Upper lobe of left lung (tissue), 6 donors: Measurements from ENCODE around the gene NAT16. TPM values are rescaled to one million over a fixed set of nuclear protein-coding genes. Genes with fewer than 3 reads are reported as not detected.
A peak's percentile ranks its signal among the peaks of the same experiment; 100 is the strongest.
"Not testable (repeated sequence)": the region's sequence is repeated elsewhere in the genome, so short reads cannot be mapped to it uniquely, and the experiment has no call there.

ENCODE experiments used
- ATAC-seq, 2 donors: fragments of 200-7000 bp; cut with Tn5 transposase; one replicate each; pipeline ENCODE4 v1.9.1; 2022; ENCODE audit warnings: mild to moderate bottlenecking in 2 of 2, moderate library complexity in 2 of 2; ENCODE audit not compliant: low FRiP score in 2 of 2
- DNase-seq, 2 donors: peaks; one replicate each; pipeline ENCODE4 v3.0.0-alpha.2; 2019 to 2020
- H3K27ac ChIP-seq, 4 donors: fragments of 200-600 bp; sonication (generic); one replicate each; pipeline ENCODE4 v1.5.1; 2016 to 2019
- H3K27me3 ChIP-seq, 4 donors: fragments of 200-600 bp; sonication (generic); one replicate each; pipeline ENCODE4 v1.5.1; 2017 to 2019
- H3K36me3 ChIP-seq, 4 donors: fragments of 200-600 bp; sonication (generic); one replicate each; pipeline ENCODE4 v1.5.1; 2016 to 2019
- H3K4me1 ChIP-seq, 4 donors: fragments of 200-600 bp; sonication (generic); one replicate each; pipeline ENCODE4 v1.5.1; 2018 to 2019
- H3K4me3 ChIP-seq, 4 donors: fragments of 200-600 bp; sonication (generic); one replicate each; pipeline ENCODE4 v1.5.1; 2017 to 2019; ENCODE audit warnings: mild to moderate bottlenecking in 2 of 4, moderate library complexity in 1 of 4
- H3K9me3 ChIP-seq, 4 donors: fragments of 200-600 bp; sonication (generic); one replicate each; pipeline ENCODE4 v1.5.1; 2018 to 2019
- EP300 ChIP-seq, 4 donors: sonication (generic); formaldehyde crosslinking; IDR thresholded peaks; one replicate each; pipeline ENCODE4 v1.5.1; 2017; ENCODE audit warnings: antibody characterized with exemption in 4 of 4, control low read depth in 2 of 4
- POLR2A ChIP-seq, 4 donors: fragments of 450-650 bp; IDR thresholded peaks; one replicate each; pipeline ENCODE4 v1.5.1; 2016 to 2017; ENCODE audit warnings: antibody characterized with exemption in 4 of 4, mild to moderate bottlenecking in 2 of 4
- POLR2AphosphoS5 ChIP-seq, 2 donors: sonication (generic); formaldehyde crosslinking; IDR thresholded peaks; one replicate each; pipeline ENCODE4 v1.5.1; 2017; ENCODE audit warnings: antibody characterized with exemption in 2 of 2
- WGBS, 2 donors: methylation state at CpG; one replicate each; pipeline ENCODE4 v1.1.5; 2017 to 2018; 5-methylcytosine and 5-hydroxymethylcytosine counted together
- total RNA-seq, 6 donors: library from RNA; depleted of rRNA in 4 of 6; stranded (reverse); fragments of >200 nt in 4 of 6; gene quantifications; one replicate each; pipeline versions ENCODE4 v1.1.0 to v1.2.1, GENCODE V29; 2016 to 2021
- TF ChIP-seq, protein P1 (sequence below), 6 experiments: fragments of 450-650 bp in 4 of 6; fragments of 200-600 bp in 2 of 6; sonication (generic) in 2 of 6; IDR thresholded peaks; one replicate each; pipeline ENCODE4 v1.5.1; 2016 to 2019; ENCODE audit warnings: antibody characterized with exemption in 6 of 6
- donor health status: DM: no; HTN: no; CAD: no; lungs with moderate emphysema.
- donor health status: DM: no; HTN: yes; CAD: no; lungs with severe emphysema.

The NAT16 gene
- total RNA-seq, 6 donors from 2014 or later, result not detected

DNA sequence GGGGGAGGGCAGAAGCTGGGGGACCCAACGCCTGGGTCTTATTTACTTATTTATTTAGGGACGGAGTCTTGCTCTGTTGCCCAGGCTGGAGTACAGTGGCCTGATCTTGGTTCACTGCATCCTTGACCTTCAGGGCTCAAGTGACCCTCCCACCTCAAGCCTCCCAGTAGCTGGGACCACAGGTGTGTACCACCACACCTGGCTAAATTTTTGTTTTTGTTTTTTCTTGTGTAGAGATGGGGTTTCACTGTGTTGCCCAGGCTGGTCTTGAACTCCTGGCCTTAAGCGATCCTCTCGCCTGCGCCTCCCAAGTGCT is 22.5 kb upstream of the NAT16 start:
- ATAC-seq, result no peak
- no peaks in the 10 kb centered on the region for H3K9me3 ChIP-seq
- no peak overlapping the region for H3K27ac ChIP-seq
- peaks cover 0 to 26% (median 14%) of the 10 kb centered on the region in 4 donors for H3K27me3 ChIP-seq
- H3K36me3 ChIP-seq, result peaks cover 0 to 17% (median 9%) of the 10 kb centered on the region in 4 donors
- no peak for DNase-seq
- H3K4me1 ChIP-seq, result peaks cover 0 to 12% (median 9%) of the 10 kb centered on the region in 4 donors
- H3K4me3 ChIP-seq, result no peak overlapping the region
- TF ChIP-seq EP300 (IDR thresholded peaks at IDR 0.05), result no peak
- WGBS, 2 donors, result 84 to 86% methylated on average over 5 of the region's 5 CpGs

DNA sequence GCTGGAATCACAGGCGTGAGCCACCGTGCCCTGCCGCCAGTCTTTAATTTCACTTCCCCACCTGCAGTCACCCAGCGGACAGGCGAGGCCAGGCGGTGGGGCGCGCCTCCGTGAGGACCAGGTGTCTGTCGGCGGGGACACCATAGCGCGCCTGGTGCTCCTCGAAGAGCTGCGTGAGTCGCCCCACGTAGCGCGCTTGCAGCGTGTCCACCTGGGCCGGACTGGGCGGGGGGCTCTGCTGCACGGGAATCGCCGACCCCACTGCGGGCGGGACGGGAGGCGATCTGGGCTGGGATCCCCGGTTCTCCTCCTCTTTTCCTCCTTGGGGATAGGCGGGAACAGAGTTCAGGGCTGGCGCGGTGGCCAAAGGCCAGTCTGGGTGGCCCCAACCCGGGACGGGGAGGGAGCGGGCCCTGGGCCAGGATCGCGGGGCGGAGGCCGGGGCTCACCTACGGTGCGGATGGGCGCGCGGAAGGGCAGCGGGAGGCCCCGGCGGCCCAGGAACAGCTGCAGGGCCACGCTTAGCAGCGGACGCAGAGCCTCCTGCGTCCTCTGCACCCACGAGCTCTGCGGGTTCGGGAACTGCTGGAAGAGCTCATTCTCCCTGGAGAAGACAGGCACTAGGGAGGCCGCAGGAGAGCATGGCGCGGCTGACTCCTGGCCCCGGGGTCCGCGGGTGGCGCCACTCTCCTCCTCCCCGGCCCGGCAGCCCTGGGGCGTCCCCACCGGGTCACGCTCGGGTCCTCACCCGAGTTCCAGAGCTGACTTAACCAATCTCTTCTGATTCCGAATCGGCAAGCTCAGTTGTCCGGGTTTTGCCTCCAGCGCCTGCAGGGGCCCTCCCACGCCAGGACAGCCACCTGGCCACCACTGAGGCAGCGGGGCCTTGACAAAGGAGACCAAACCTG is 21.9 kb upstream of the NAT16 start:
- H3K27me3 ChIP-seq, result peaks cover 0 to 26% (median 14%) of the 10 kb centered on the region in 4 donors
- H3K36me3 ChIP-seq, result peaks cover 0 to 11% (median 6%) of the 10 kb centered on the region in 4 donors
- TF ChIP-seq, protein P1, sequence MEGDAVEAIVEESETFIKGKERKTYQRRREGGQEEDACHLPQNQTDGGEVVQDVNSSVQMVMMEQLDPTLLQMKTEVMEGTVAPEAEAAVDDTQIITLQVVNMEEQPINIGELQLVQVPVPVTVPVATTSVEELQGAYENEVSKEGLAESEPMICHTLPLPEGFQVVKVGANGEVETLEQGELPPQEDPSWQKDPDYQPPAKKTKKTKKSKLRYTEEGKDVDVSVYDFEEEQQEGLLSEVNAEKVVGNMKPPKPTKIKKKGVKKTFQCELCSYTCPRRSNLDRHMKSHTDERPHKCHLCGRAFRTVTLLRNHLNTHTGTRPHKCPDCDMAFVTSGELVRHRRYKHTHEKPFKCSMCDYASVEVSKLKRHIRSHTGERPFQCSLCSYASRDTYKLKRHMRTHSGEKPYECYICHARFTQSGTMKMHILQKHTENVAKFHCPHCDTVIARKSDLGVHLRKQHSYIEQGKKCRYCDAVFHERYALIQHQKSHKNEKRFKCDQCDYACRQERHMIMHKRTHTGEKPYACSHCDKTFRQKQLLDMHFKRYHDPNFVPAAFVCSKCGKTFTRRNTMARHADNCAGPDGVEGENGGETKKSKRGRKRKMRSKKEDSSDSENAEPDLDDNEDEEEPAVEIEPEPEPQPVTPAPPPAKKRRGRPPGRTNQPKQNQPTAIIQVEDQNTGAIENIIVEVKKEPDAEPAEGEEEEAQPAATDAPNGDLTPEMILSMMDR (IDR thresholded peaks at IDR 0.05), result no peak
- TF ChIP-seq POLR2A (IDR thresholded peaks at IDR 0.05) (no peak), POLR2AphosphoS5 (IDR thresholded peaks at IDR 0.05) (no peak), EP300 (IDR thresholded peaks at IDR 0.05) (no peak)
- WGBS, 2 donors, result 14 to 16% methylated on average over 21 to 53 of the region's 75 CpGs
- H3K4me3 ChIP-seq, result peak overlapping the region in 2 of 4 donors; percentile 17 to 20
- no peaks in the 10 kb centered on the region for H3K9me3 ChIP-seq
- no peak overlapping the region for H3K27ac ChIP-seq
- peaks cover 0 to 12% (median 9%) of the 10 kb centered on the region in 4 donors for H3K4me1 ChIP-seq
- ATAC-seq, result peak in 1 of 2 donors; percentile 18
- DNase-seq, result peak in 1 of 2 donors; percentile 85

DNA sequence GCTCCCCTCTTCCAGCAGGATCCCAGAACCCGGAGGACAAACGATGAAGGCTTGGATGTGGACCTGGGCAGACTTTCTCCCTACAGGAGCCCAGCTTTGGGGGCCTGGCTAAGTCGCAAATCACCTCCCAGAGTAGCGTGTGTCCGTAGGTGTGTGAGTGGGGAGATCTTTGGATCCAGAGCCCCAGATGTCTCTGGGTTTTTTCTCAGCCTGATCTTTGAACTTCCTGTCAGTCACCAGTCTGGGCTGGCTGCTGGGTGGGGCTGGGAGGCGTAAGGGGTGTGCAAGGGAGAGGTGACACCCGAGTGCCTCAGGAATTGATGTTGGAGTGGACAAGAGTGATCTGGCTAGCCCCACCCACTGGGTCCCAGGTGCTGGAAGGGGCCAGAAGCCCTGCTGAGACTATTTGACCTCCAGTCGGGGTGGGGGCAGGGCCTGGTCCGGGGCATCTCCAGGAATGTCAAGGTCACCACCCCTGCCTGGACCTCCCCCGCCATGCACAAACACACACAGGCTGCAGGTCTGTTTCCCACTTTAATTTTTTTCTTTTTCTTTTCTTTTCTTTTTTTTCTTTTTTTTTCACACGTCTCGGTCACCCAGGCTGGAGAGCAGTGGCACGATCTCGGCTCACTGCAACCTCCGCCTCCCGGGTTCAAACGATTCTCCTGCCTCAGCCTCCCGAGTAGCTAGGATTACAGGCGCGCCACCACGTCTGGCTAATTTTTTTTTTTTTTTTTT is 20.9 kb upstream of the NAT16 start, which contains the start of gene MOGAT3:
Gene MOGAT3, minus strand, starts transcription at position 175 of the 738 bp plus-strand sequence. CDS start 182 bp downstream, outside the sequence.
- Histone ChIP-seq H3K27me3 (peaks cover 0 to 26% (median 16%) of the 10 kb centered on the region in 4 donors), H3K4me3 (peak within 1 kb of the TSS in 2 of 4 donors; percentile 17 to 20)

DNA sequence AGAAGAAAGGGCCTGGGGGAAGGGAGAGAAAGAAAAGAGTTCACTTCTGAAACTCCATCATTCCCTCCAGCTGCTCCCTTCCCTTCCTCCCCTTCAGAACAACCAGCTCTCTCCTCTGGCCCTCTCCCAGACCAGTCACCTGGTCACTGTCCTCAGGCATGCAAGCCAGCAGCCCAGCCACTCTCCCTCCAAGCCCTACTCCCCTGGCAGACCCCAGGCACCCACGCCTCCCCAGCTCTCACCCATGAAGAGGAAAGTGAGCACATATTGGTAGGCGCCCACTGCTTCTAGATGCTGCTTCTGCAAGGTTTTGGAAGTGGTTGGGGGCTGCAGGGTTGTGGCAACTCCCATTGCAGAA is 20.4 kb upstream of the NAT16 start:
- DNase-seq, result no peak
- TF ChIP-seq POLR2A (IDR thresholded peaks at IDR 0.05), result no peak
- no peak for TF ChIP-seq EP300 (IDR thresholded peaks at IDR 0.05)
- TF ChIP-seq, protein P1 (IDR thresholded peaks at IDR 0.05), result no peak
- no peak for TF ChIP-seq POLR2AphosphoS5 (IDR thresholded peaks at IDR 0.05)
- H3K36me3 ChIP-seq, result no peaks in the 10 kb centered on the region
- H3K27ac ChIP-seq, result no peak overlapping the region
- peaks cover 0 to 12% (median 9%) of the 10 kb centered on the region in 4 donors for H3K4me1 ChIP-seq
- H3K9me3 ChIP-seq, result no peaks in the 10 kb centered on the region
- no peak overlapping the region for H3K4me3 ChIP-seq
- peaks cover 0 to 26% (median 16%) of the 10 kb centered on the region in 4 donors for H3K27me3 ChIP-seq
- no peak for ATAC-seq
- whole genome bisulfite sequencing, 2 donors, result 75 to 86% methylated on average over 2 of the region's 2 CpGs

More for the DNA sequence above, 20.9 kb upstream of the NAT16 start, which contains the start of gene MOGAT3:
- 30 to 34% methylated on average over 14 to 21 of the region's 21 CpGs for WGBS, 2 donors
- ATAC-seq, result no peak
- H3K27ac ChIP-seq, result no peak within 1 kb of the TSS
- no peak for DNase-seq
- H3K36me3 ChIP-seq, result peaks cover 0 to 4% (median 1%) of the 10 kb centered on the region in 4 donors
- TF ChIP-seq, protein P1 (IDR thresholded peaks at IDR 0.05), result no peak
- TF ChIP-seq POLR2AphosphoS5 (IDR thresholded peaks at IDR 0.05), result no peak
- no peak for TF ChIP-seq POLR2A (IDR thresholded peaks at IDR 0.05)
- no peak for TF ChIP-seq EP300 (IDR thresholded peaks at IDR 0.05)
- H3K9me3 ChIP-seq, result no peaks in the 10 kb centered on the region
- H3K4me1 ChIP-seq, result peaks cover 0 to 12% (median 9%) of the 10 kb centered on the region in 4 donors

DNA sequence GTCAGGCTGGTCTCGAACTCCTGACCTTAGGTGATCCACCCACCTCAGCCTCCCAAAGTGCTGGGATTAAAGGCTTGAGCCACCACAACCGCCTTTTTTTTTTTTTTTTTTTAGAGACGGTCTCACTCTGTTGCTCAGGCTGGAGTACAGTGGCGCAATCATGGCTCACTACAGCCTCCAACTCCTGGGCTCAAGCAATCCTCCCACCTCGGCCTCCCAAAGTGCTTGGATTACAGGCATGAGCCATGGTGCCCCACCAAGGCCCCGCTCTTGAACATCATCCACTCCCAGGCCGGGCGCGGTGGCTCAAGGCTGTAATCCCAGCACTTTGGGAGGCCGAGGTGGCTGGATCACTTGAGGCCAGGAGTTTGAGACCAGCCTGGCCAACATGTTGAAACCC is 19.4 kb upstream of the NAT16 start:
- H3K27me3 ChIP-seq, result peaks cover 0 to 26% (median 16%) of the 10 kb centered on the region in 4 donors

More for the DNA sequence above, 19.4 kb upstream of the NAT16 start:
- H3K36me3 ChIP-seq, H3K27ac ChIP-seq, H3K4me3 ChIP-seq, ATAC-seq, DNase-seq, H3K9me3 ChIP-seq: not testable (repeated sequence)
- H3K4me1 ChIP-seq, result peaks cover 0 to 12% (median 9%) of the 10 kb centered on the region in 4 donors
- WGBS, 2 donors, result 84 to 94% methylated on average over 8 to 10 of the region's 10 CpGs
